ENCODE results near the gene CBX4.

CBX4 gene

GRCh38 chr17:79798299-79799173 is 40.7 kb downstream of the CBX4 start:
- Histone ChIP-seq H3K27ac (ENCODE audit: extremely low read depth, low read depth, low read length) (peak overlapping the region; percentile 63; the same call in 1 of the 2 replicates), H3K4me1 (ENCODE audit: control insufficient read depth, insufficient read depth, low read length) (peaks cover 22% of the 10 kb centered on the region), H3K4me3 (ENCODE audit: low read depth, low read length) (no peak overlapping the region), H3K36me3 (ENCODE audit: control insufficient read depth in 2 of 2, insufficient read depth in 1 of 2, low read length in 2 of 2) (peaks cover 0 to 15% of the 10 kb centered on the region in 2 experiments; a peak in 1 of 3 replicates), H3K9me3 (ENCODE audit: control insufficient read depth, insufficient read depth, low read depth, low read length) (no peaks in the 10 kb centered on the region)
- ChIA-PET CTCF (interaction anchor here (1.0 to 2.6 kb wide), 4 partner anchors 8 to 52 kb away, joined by 3 to 9 read pairs (median 6); partner anchors contain the start of gene CBX4), POLR2A (interaction anchor here (0.7 to 3.7 kb wide), 3 partner anchors 14 to 41 kb away, joined by 3 to 61 read pairs (median 52); partner anchors contain the start of gene CBX4)
- no peak for TF ChIP-seq ZNF280D (tag by site-specific recombination; IDR thresholded peaks at IDR 0.05)
- TF ChIP-seq EGR2 (tag by site-specific recombination; IDR thresholded peaks at IDR 0.05; ENCODE audit: low read depth): peak; percentile 81
- no peak for TF ChIP-seq ZNF48 (tag by site-specific recombination; IDR thresholded peaks at IDR 0.05)
- TF ChIP-seq ZFHX2 (tag by site-specific recombination; conservative IDR thresholded peaks at IDR 0.05): peak; percentile 87
- no peak for TF ChIP-seq ZNF580 (tag by site-specific recombination; IDR thresholded peaks at IDR 0.05)
- no peak for TF ChIP-seq REST (tag by site-specific recombination; IDR thresholded peaks at IDR 0.05)
- peak; percentile 91 for TF ChIP-seq ZNF596 (tag by site-specific recombination; IDR thresholded peaks at IDR 0.05)
- TF ChIP-seq OVOL3 (tag by site-specific recombination; IDR thresholded peaks at IDR 0.05): no peak
- TF ChIP-seq ZBTB10 (tag by site-specific recombination; IDR thresholded peaks at IDR 0.05): 0 out of 2 replicates have a peak, but pooled peaks have one; percentile 34
- no peak for TF ChIP-seq ZNF530 (tag by site-specific recombination; IDR thresholded peaks at IDR 0.05; ENCODE audit: low read depth)
- no peak for TF ChIP-seq ZNF211 (tag by site-specific recombination; IDR thresholded peaks at IDR 0.05; ENCODE audit: low read depth)
- no peak for TF ChIP-seq ZNF280C (tag by site-specific recombination; IDR thresholded peaks at IDR 0.05)
- peak; percentile 32; the same call in 1 of the 2 replicates for TF ChIP-seq ZNF366 (tag by site-specific recombination; conservative IDR thresholded peaks at IDR 0.05)
- 0 out of 2 replicates have a peak, but pooled peaks have one; percentile 20 for TF ChIP-seq ZBTB17 (tag by site-specific recombination; IDR thresholded peaks at IDR 0.05)
